SW480 (cell line): Measurements from ENCODE around the gene PEX16.
A peak's percentile ranks its signal among the peaks of the same experiment; 100 is the strongest.
"Not testable (repeated sequence)": the region's sequence is repeated elsewhere in the genome, so short reads cannot be mapped to it uniquely, and the experiment has no call there.

ENCODE experiments used
- DNase-seq: peaks from one replicate; pipeline ENCODE4 v3.0.0-alpha.2; 2016; ENCODE audit warnings: low spot score

The PEX16 gene

DNA sequence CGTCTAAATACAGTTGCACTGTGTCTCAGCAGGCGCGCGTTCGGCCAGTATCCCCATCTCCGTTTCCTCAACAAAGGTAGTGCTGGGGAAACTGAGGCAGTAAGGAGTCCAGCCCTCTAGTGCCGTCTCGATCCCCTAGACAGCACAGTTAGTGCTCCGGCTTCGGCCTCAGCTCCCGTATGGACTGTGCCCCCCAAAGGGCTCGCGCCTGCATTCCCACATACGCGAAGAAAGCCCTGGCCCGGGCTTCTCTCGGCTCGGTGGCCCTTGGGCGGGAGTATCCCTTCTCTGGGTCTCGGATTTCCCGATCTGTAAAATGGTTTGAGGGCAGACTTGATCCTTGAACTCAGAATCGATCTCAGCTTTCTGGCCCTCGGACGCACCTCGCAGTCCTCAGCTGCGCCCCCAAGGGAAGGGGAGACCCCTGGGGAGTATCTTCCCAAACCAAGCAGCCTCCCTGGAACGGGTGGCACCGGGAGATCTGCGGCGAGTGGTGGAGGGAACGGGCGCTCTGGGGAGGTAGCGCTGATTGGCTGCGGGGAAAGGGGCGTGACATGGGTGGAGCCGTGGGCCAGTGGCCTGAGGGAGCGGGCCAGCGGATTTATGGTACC is 759 bp upstream of the PEX16 start:
- peak; percentile 80 for DNase-seq

DNA sequence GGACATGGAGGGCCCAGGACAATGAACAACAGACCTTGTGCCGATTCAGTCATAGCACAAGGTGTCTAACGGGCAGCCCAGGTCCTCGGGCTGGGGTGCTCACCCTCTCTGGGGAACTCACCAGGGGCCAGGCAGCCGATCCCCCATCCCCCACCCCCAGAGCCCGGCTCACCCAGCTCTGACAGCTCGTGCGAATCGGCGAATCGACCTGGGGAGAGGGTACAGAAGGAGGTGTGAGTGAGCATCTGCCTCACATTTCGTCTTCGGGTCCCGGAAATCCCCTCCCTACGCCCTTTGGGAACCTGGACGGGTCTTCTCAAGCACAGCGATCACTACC is 423 bp downstream of the PEX16 start:
- no peak for DNase-seq

DNA sequence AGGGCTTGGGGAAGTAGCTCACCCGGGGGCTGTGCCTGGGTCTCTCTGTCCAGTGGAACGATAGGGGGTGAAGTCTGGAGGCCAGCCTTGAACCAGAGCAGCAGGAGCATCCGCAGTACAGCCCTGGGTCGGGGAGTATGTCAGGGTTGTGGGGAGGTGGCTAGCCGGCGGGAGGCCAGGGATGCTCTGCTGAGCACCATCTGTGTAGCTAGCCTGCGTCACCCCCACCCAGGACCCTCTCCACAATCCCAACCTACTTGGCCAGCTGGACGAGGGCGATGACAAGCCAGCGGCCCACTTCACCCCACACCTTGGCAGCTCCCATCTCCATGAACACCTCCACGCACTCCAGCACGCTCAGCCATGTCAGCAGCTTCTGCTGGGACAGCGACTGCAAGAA is 2.2 kb downstream of the PEX16 start:
- DNase-seq: no peak

DNA sequence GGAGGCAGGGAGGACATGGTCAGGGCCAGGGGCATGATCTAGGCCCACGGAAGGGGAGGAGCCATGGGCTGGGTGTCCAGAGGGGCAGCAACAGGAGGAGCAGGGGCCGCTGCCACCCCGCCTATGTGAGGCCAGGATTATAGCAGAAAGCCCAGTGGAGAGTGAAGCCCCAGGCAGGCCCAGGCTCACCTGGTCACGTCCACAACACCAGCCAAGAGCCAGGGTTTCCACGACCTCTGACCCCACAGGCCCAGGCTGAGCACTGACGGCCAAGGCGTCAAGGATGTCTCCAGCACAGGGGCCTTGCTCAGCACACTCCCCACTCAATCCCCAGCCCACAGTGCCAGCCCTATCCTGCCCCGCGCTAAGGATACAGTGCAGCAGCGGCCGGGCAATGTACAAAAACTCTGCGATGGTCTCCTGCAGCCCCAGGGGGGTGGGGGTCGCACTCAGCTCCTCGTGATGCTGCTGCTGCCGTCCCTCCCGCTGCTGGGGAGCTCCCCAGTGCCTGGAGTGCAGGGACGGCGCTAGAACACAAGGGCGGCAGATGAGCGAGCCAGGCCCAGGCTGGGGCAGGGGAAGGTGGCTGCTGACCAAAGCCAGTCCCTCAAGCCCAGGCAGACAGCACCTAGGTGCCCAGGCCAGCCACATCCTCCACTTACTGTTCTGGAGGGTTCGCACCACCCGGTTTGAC is 3.6 kb downstream of the PEX16 start:
- DNase-seq: no peak

DNA sequence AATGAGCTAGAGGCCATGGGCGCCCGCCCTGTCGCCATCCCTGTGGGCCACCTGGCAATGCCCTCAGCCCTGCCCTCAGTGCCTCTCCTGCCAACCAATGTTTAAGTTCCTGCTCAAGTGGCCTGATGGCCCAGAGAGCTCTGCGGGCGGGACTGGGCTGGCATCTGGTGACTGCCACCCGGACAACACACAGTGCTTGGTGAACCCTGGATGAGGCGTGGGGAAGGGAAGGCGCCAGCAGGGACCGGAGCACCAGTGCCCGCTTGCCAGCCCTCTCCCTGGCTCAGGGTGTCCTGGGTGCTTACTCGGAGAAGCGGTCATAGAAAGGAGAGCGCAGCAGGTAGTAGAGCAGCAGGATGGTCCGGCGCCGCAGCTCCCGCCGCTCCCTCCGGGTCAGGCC is 4.2 kb downstream of the PEX16 start:
- no peak for DNase-seq

DNA sequence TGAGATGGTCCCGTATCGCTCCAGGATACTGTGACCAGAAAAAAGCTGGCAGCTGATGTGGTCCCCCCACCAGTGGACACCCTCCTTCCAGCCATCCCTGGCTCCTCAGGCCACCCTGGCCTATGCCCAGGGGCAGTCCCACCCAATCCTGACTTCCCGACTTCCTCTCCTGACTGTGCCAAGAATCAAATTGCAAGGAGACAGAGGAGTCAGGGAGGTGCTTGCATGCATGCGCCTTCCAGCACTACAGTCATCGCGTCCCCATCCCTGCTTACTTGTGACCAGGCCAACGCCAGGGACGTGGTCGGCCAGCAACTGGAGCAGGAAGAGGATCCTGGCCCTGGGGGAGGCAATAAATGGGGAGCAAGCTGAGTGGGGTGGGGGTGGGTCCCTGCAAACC is 7.1 kb downstream of the PEX16 start:
- no peak for DNase-seq

DNA sequence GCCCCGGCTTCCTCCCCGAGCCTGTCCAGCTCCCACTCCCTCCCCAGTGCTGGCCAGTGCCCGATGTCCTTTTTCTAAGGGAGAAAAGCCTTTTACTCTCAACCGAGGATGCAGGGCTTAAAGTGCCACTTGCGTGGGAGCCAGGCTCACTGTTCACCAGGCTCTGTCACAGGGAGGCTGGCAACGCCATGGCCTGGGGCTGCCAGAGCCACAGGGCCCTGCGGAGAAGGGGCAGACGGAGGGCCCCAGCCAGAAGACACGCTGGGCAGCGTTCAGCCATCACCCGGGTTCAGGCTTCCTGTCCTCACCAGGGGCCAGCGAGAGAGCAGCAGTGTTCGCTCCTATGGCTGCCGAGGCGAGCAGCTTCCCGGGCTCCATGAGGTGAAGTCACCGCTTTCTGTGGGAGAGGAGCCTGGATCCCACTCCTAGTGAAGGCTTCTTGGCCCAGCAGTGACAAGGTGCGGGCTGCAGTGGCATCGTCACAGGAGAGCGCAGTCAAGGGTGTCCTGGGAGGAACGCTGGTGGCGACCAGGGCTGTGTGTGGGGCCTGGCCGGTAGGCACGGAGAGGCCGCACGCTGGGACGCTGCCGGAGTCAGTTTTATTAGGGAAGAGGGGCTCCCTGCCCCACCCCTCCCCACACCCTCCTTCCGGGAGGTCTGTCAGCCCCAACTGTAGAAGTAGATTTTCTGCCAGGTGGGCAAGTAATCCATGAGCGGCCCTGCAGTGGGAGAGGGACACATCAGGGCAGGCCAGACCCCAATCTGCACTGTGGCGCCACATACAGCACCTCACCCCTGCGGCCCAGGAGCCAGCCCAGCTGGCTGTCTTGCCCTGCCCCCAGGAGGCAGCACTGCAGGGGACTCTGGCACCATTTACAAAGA is 7.8 kb downstream of the PEX16 start:
- DNase-seq: no peak

DNA sequence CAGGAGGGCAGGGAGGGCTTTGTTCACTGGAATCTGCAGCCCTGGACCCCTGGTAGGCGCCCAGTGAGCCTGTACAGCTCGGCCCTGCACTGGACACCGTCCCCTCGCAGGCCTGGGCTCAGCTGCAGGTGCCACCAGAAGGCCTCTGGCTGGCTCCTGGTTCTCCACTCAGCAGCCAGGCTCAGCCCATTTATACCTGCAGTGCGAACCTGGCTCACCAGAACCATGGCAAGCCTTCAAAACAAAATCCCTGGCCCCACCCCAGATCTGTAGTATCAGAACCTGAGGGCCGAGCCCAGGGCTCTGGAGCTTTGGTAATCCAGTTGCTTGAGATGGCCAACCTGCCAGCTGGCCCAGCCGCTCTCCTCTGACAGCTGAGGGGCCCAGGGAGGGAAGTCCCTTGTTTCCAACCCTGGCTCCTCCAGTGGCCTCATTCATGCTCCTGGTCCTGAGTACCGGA is 9.7 kb downstream of the PEX16 start:
- no peak for DNase-seq

DNA sequence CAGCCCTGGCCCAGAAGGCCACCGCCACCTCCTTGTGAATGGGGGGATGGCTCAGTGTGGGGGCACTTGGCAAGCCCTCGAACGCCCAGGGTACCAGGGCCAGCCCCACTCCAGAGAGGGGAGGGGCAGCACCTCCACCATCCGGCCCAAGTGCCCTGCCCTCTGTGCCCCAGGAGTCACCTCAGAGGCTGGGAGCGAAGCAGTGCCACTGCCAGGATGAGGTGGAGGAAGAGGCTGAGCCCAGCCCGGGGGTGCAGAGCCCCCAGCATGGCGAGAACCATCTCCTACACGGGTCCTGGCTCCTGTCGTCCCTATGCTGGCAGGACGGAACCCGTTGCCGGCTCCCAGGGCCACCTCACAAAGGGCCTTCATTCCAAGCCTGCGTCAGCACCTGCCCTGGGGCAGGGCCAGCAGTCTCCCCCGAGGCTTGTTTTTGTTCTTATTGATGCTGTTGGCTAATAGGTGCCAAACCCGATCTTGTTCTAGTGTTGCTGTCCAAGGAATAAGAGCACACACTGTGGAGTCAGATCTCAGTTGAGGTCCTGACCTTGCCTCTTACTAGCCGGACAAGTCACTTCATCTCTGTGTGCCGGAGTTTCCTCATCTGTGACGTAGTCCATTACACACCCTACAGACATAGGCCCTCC is 10.6 kb downstream of the PEX16 start, which contains the start of gene FREY1:
TSS of gene FREY1 (minus strand) at position 307 of the 647 bp plus-strand sequence. CDS start at position 281, 26 bp downstream.
- no peak for DNase-seq

DNA sequence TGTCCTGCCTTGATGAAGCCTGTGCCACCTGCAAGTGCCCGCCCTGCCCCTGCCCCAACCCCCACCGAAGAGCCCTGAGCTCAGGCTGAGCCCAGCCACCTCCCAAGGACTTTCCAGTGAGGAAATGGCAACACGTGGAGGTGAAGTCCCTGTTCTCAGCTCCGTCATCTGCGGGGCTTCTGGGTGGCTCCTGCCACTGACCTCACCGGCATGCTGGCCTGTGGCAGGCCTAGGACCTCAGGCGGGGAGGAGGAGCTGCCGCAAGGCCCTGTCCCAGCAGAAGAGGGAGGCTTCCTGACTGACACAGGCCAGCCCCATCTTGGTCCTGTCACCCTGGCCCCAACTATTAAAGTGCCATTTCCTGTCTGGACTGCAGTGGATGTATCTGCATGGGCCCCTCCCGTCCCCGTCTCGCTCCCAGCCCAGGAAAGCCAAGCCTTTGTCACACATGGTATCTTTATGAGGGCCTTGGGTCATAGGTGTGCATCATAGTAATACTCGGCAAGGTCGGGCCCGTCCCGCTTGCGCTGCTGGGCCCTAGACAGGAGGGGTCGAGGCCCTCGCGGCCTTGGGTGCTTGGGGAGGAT is 11.5 kb downstream of the PEX16 start:
- DNase-seq: no peak

DNA sequence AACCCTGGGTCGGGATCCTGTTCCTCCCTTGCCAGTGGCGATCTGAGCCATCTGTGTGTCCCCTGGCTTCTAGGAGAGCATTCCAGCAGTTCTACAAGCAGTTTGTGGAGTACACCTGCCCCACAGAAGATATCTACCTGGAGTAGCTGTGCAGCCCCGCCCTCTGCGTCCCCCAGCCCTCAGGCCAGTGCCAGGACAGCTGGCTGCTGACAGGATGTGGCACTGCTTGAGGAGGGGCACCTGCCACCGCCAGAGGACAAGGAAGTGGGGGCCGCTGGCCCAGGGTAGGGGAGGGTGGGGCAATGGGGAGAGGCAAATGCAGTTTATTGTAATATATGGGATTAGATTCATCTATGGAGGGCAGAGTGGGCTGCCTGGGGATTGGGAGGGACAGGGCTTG is 12.1 kb downstream of the PEX16 start:
- not testable (repeated sequence) for DNase-seq

DNA sequence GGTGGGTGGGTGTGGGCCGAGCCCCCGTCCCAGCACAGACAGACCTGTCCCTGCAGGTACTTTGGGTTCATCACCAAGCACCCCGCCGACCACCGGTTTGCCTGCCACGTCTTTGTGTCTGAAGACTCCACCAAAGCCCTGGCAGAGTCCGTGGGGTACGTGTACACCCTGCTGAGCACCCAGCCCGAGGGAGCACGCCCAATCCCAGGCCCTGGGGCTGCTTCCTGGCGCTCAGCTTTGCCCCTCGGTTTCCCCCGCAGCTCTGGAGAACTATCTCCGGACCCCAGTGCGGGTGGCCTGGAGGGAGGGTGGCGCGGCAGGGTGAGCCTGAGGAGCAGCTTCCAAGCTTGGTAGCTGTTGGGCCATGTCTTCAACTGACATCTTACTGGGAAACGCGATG is 12.6 kb downstream of the PEX16 start:
- DNase-seq: no peak

DNA sequence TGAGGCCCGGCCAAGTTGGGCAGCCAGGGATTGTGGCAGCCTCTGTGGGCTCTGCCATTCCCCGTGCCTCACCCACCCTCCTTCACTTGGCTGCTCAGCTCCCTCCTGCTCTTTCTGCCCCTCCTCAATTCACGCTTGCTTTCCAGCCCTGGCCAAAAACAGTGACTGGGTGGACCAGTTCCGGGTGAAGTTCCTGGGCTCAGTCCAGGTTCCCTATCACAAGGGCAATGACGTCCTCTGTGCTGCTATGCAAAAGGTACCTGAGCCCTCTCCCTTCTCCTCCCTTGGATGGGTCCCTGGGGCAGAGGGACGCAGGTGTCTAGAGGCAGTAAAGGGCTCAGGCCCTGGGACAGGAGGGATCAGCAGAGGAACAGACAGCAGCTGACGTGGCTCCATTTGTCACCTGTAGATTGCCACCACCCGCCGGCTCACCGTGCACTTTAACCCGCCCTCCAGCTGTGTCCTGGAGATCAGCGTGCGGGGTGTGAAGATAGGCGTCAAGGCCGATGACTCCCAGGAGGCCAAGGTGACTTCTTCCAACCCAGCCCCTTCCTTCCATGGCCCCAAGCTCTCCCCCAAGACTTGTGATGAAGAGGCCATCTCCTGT is 13.3 kb downstream of the PEX16 start:
- no peak for DNase-seq

DNA sequence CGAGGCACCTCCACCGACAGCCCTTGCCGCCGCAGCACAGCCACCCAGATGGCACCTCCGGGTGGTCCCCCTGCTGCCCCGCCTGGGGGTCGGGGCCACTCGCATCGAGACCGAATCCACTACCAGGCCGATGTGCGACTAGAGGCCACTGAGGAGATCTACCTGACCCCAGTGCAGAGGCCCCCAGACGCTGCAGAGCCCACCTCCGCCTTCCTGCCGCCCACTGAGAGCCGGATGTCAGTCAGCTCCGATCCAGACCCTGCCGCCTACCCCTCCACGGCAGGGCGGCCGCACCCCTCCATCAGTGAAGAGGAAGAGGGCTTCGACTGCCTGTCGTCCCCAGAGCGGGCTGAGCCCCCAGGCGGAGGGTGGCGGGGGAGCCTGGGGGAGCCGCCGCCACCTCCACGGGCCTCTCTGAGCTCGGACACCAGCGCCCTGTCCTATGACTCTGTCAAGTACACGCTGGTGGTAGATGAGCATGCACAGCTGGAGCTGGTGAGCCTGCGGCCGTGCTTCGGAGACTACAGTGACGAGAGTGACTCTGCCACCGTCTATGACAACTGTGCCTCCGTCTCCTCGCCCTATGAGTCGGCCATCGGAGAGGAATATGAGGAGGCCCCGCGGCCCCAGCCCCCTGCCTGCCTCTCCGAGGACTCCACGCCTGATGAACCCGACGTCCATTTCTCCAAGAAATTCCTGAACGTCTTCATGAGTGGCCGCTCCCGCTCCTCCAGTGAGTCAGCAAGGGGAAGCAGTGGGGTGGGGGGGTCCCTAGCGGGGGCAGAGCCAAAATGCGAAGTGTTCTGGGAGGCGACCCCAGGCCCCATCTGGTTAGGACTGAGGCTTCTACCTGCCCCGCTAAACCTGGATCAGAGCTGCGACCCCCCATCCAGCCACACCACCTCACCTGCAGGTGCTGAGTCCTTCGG is 15.0 kb downstream of the PEX16 start:
- no peak for DNase-seq

DNA sequence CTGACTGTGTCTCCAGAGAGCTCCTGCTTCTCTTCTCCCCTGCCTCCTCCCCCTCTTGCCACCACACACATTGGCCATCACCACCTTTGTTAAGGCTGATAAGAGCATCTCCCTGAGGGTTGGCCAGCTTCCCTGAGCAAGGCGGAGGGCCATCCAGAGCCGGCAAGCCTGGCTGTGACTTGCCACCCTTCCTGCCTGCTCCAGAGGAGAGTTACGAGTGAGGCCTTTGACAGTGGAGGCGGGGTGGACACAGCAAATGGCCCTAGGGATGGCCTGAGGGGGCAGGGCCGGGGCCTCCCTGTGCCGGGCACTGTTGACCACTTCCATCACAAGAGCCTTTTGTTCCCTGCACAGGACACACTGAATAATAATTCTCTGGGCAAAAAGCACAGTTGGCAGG is 16.1 kb downstream of the PEX16 start:
- no peak for DNase-seq

DNA sequence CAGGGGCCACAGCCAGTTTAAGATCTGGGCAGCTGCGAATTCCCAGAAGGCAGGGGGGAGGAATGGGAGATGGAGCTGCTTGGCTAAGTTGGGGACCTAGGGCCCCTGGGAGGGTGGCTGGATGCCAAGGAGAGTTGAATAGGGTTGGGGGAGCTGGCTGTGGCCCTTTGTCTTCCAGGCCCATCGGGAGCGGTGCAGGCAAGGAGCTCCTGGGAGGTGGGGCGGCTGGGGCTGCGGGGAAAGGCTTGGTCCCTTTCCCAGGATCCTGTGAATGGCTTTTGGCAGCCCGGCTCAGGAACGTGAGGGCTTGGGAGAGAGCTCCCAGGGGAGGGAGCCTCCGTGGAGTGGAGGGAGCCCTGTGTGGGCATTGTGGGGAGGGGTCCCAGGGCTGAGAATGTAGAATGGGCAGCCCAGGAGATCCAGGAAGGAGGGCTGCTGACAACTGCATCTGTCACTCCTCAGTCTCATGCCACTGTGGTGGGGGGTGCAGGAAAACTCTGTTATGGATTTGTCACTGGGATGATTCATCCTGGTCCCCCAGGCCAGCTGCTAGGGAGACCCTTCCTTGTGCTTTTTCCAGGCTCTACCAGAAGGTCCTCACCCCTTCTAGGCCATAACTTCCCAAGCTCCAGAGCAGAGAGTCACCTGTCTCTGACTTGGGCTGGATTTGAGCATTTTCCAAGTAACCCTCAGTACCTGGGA is 16.6 kb downstream of the PEX16 start:
- no peak for DNase-seq

DNA sequence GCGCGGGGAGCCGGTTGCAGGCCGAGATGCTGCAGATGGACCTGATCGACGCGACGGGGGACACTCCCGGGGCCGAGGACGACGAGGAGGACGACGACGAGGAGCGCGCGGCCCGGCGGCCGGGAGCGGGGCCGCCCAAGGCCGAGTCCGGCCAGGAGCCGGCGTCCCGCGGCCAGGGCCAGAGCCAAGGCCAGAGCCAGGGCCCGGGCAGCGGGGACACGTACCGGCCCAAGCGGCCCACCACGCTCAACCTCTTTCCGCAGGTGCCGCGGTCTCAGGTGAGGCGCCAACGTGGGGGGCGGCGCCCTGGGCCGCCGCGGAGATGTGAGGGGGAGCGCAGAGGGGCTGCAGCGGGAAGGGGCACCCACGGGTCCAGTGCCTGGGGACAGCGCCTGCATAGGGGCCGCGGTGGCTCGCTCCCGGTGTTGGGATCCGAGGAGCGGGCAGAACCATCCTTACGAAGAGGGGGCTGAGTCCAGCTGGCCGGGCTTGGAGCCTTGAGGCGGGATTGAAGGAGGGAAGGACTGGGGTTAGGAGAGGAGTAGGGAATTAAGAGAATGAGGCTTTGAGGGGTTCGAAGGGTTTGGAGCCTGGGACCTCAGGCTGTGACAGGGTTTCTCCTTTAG is 17.4 kb downstream of the PEX16 start:
- not testable (repeated sequence) for DNase-seq

DNA sequence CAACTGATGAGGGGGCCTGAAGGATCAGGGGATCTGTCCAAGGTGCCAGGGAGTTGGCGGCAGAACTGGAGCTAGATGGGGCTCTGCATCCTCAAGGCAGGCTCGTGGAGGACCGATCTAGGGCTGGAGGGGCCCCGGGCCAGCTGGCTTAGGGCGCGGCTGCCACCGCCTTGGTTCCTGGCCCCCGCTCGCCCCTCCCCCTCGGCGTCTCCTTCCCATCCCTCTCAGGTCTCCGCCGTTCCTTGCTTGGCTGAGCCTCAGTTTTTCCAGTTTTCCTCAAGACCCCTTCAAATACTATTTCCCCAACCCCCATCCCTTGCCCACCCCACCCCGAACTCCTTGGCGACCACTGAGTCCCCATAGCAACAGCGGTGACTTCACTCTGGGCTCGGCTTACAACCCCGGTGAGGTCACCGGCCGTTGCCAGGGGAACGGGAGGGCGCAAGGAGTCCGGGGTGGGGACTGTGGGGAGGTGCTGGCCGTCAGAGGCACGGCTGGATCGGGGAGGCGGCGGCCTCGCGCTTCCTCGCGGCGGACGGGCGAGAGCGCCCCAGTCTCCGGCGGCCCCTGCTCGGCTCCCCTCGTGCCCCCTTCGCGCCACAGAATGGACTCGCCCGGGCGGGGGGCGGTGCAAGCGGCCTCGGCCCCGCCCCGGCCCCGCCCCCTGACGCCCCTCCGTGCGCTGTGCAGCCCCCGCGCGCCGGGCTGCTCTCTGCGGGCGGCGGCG is 18.1 kb downstream of the PEX16 start:
- peak; percentile 31 for DNase-seq

DNA sequence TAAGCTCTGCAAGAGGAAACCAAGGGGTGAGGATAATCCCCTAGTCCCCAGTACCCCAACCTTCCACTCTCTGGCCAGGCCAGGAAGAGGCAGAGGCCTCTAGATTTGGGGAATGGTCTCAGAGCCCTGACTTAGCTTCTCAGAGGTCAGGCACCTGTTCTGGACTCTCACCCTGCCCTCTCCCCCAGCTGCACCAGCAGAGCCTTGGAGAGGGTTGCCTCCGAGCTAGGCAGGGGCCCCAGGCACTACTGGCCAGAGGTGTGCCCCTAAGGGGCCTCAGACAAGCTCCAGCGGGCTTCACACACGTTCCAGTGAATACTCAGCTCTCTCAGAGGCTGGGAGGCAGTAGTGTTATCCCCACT is 18.6 kb downstream of the PEX16 start:
- no peak for DNase-seq
